Measurements from ENCODE around the gene GARIN1A. TPM values are rescaled to one million over a fixed set of nuclear protein-coding genes. Genes with fewer than 3 reads are reported as not detected.

Gene GARIN1A
- 0.19 and 0.20 TPM in 2 replicates for total RNA-seq

GRCh38 chr7:128671992-128672391 is at the start of gene GARIN1A:
GARIN1A (plus strand) TSS chr7:128672292; CDS start chr7:128672398, 106 bp downstream.

Other genes with a start within 250 kb of the GARIN1A start
- gene HILPDA, start 216.4 kb upstream of the GARIN1A start, total RNA-seq, result 43.1 and 50.9 TPM in 2 replicates
- gene METTL2B, start 195.5 kb upstream of the GARIN1A start, total RNA-seq, result 21.6 and 23.5 TPM in 2 replicates
- gene CALU, start 67.1 kb downstream of the GARIN1A start, total RNA-seq, result 294 and 337 TPM in 2 replicates
- gene OPN1SW, start 103.5 kb downstream of the GARIN1A start, total RNA-seq, result not detected in 2 replicates
- 0.62 and 2.5 TPM in 2 replicates for gene CCDC136, start 119.7 kb downstream of the GARIN1A start, total RNA-seq
- 94.0 and 106 TPM in 2 replicates for gene FLNC, start 158.1 kb downstream of the GARIN1A start, total RNA-seq
- gene ATP6V1F, start 190.6 kb downstream of the GARIN1A start, total RNA-seq, result 58.9 and 98.5 TPM in 2 replicates
- not detected in 2 replicates for gene KCP, start 238.4 kb downstream of the GARIN1A start, total RNA-seq

All from cardiac ventricle fibroblast (primary cell).